Measurements from ENCODE around the gene SRRM1.
"Not testable (repeated sequence)": the region's sequence is repeated elsewhere in the genome, so short reads cannot be mapped to it uniquely, and the experiment has no call there.

Gene SRRM1

DNA sequence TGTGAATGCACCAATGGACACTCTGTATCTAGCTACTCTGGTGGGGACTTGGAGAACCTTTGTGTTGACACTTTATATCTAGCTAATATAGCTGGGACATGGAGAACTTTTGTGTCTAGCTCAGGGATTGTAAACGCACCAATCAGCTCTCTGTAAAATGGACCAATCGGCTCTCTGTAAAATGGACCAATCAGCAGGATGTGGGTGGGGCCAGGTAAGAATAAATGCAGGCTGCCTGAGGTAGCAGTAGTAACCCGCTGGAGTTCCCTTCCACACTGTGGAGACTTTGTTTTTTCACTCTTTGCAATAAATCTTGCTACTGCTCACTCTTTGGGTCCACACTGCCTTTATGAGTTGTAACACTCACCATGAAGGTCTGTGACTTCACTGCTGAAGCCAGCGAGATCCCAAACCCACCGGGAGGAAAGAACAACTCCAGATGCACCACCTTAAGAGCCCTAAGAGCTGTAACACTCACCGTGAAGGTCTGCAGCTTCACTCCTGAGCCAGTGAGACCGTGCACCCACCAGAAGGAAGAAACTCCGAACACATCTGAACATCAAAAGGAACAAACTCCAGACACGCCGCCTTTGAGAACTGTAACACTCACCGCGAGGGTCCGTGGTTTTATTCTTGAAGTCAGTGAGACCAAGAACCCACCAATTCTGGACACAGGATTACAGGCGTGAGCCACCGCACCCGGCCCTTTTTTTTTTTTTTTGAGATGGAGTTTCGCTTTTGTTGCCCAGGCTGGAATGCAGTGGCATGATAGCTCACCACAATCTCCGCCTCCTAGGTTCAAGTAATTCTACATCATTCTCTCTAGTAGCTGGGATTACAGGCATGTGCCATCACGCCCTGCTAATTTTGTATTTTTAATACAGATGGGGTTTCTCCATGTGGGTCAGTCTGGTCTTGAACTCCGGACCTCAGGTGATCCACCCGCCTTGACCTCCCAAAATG is 79.3 kb downstream of the SRRM1 start:
- DNase-seq: not testable (repeated sequence)

Measured in activated T-cell treated with anti-CD3 and anti-CD28 coated beads, Interleukin-2, amount 50 U/mL, for 48 hours (primary cell).